OCI-LY7 (cell line): Measurements from ENCODE around the gene FCGBP.

Experiments
- EZH2phosphoT487 ChIP-seq: fragments of 200-600 bp; sonication (generic); IDR thresholded peaks from 2 replicates; pipeline ENCODE4 v1.6.1; 2018; ENCODE audit warnings: low read depth, borderline replicate concordance, mild to moderate bottlenecking, mixed run types, antibody characterized with exemption, low read length, moderate library complexity, mixed read lengths
- TF ChIP-seq, protein P1 (sequence below): fragments of 200-600 bp; sonication (generic); conservative IDR thresholded peaks from 2 replicates; pipeline ENCODE4 v1.5.1; 2014; ENCODE audit warnings: mild to moderate bottlenecking, antibody characterized with exemption, low read length, moderate library complexity, mixed read lengths

GRCh38 chr19:39939556-39939955, 5.1 kb upstream of the FCGBP start:
- TF ChIP-seq, protein P1, sequence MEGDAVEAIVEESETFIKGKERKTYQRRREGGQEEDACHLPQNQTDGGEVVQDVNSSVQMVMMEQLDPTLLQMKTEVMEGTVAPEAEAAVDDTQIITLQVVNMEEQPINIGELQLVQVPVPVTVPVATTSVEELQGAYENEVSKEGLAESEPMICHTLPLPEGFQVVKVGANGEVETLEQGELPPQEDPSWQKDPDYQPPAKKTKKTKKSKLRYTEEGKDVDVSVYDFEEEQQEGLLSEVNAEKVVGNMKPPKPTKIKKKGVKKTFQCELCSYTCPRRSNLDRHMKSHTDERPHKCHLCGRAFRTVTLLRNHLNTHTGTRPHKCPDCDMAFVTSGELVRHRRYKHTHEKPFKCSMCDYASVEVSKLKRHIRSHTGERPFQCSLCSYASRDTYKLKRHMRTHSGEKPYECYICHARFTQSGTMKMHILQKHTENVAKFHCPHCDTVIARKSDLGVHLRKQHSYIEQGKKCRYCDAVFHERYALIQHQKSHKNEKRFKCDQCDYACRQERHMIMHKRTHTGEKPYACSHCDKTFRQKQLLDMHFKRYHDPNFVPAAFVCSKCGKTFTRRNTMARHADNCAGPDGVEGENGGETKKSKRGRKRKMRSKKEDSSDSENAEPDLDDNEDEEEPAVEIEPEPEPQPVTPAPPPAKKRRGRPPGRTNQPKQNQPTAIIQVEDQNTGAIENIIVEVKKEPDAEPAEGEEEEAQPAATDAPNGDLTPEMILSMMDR = no peak
- no peak for TF ChIP-seq EZH2phosphoT487
